Erythroblast (primary cell): ENCODE results near the gene OR12D1.

Experiments used
- GATA1 ChIP-seq: IDR thresholded peaks from 2 replicates; pipeline ENCODE4 v1.6.1; 2011; ENCODE audit warnings: low read depth, mild to moderate bottlenecking, control low read depth, low read length, moderate library complexity
- POLR2A ChIP-seq: IDR thresholded peaks from 2 replicates; pipeline ENCODE4 v1.6.1; 2011; ENCODE audit warnings: mild to moderate bottlenecking, low read length

GRCh38 chr6:29466241-29466640 lies 51.5 kb downstream of the OR12D1 start:
- TF ChIP-seq POLR2A (no peak), GATA1 (no peak)
